MM.1S (cell line): ENCODE measurements around the gene LCMT1.

Source experiments
- CTCF ChIP-seq: fragments of 300-600 bp; sonication (generic); IDR thresholded peaks from 2 replicates; pipeline ENCODE4 v1.5.1; 2016; ENCODE audit warnings: antibody characterized with exemption, low read length, mixed read lengths
- EZH2 ChIP-seq: fragments of 300-600 bp; sonication (generic); optimal IDR thresholded peaks from 2 replicates; pipeline ENCODE3; 2017; ENCODE audit warnings: low read depth, mild to moderate bottlenecking, antibody characterized with exemption, low read length, mixed read lengths
- EZH2phosphoT487 ChIP-seq: fragments of 300-600 bp; sonication (generic); IDR thresholded peaks from 2 replicates; pipeline ENCODE4 v1.6.1; 2018; ENCODE audit warnings: antibody characterized with exemption, low read length

GRCh38 chr16:25081702-25082101 is 29.8 kb upstream of the LCMT1 start:
- TF ChIP-seq EZH2 (no peak), CTCF (no peak), EZH2phosphoT487 (no peak)
